WTC11 (cell line): Measurements from ENCODE around the gene SYT15. TPM values are rescaled to one million over a fixed set of nuclear protein-coding genes. Genes with fewer than 3 reads are reported as not detected.

Source experiments
- ATAC-seq: fragments of 200-7000 bp; cut with Tn5 transposase; 2 replicates; pipeline ENCODE4 v1.10.0; 2021; ENCODE audit warnings: mild to moderate bottlenecking, moderate library complexity
- CTCF ChIA-PET: fragments of 300-600 bp; sonication (Branson Sonifier 250); formaldehyde crosslinking; loops from one replicate; lab custom pipeline; 2021; ENCODE audit warnings: antibody characterized with exemption; lab: Charles Lee
- POLR2A ChIA-PET: fragments of 350-600 bp; sonication (Branson Sonifier 250); formaldehyde crosslinking; loops from one replicate; lab custom pipeline; 2021; ENCODE audit warnings: antibody characterized with exemption; lab: Charles Lee
- DNase-seq: peaks from one replicate; pipeline ENCODE4 v3.0.0; 2021; ENCODE audit warnings: low spot score
- H3K27ac Mint-ChIP-seq: 2 replicates; pipeline ENCODE4 v1.8.0; 2021; ENCODE audit warnings: mixed read lengths
- H3K27me3 Mint-ChIP-seq: 2 replicates; pipeline ENCODE4 v1.8.0; 2021; ENCODE audit warnings: low read depth, mild to moderate bottlenecking, moderate library complexity, mixed read lengths
- H3K36me3 Mint-ChIP-seq: 2 replicates; pipeline ENCODE4 v1.8.0; 2021; ENCODE audit warnings: mixed read lengths
- H3K4me1 Mint-ChIP-seq: 2 replicates; pipeline ENCODE4 v1.8.0; 2022; ENCODE audit warnings: mixed read lengths
- H3K4me3 Mint-ChIP-seq: 2 replicates; pipeline ENCODE4 v1.8.0; 2021; ENCODE audit warnings: mild to moderate bottlenecking, moderate library complexity, mixed read lengths
- H3K9me3 Mint-ChIP-seq: 2 replicates; pipeline ENCODE4 v1.8.0; 2021; ENCODE audit warnings: mixed read lengths
- CBFB ChIP-seq: sonication (generic); formaldehyde crosslinking; IDR thresholded peaks from 2 replicates; pipeline ENCODE4 v1.8.1; 2022; ENCODE audit warnings: mild to moderate bottlenecking, low read depth, missing genetic modification reagents
- E2F1 ChIP-seq: sonication (generic); formaldehyde crosslinking; IDR thresholded peaks from 2 replicates; pipeline ENCODE4 v1.8.0; 2022; ENCODE audit warnings: mild to moderate bottlenecking, missing genetic modification reagents
- ELF4 ChIP-seq: sonication (generic); formaldehyde crosslinking; IDR thresholded peaks from 2 replicates; pipeline ENCODE4 v1.8.1; 2022; ENCODE audit warnings: low read depth, mild to moderate bottlenecking, moderate library complexity, missing genetic modification reagents
- FOXJ3 ChIP-seq: sonication (generic); formaldehyde crosslinking; IDR thresholded peaks from 2 replicates; pipeline ENCODE4 v1.9.0; 2021; ENCODE audit warnings: missing genetic modification reagents, mild to moderate bottlenecking, borderline replicate concordance
- GRHL2 ChIP-seq: fragments of 250-450 bp; sonication (Bioruptor Pico); IDR thresholded peaks from 2 replicates; pipeline ENCODE4 v1.8.0; 2022; ENCODE audit warnings: mild to moderate bottlenecking, moderate library complexity; ENCODE audit not compliant: insufficient replicate concordance, severe bottlenecking
- GTF2I ChIP-seq: fragments of 250-450 bp; sonication (Bioruptor Pico); conservative IDR thresholded peaks from 2 replicates; pipeline ENCODE4 v1.4.0; 2021; ENCODE audit warnings: mild to moderate bottlenecking
- HMGA2 ChIP-seq: fragments of 250-450 bp; sonication (Bioruptor Pico); IDR thresholded peaks from 2 replicates; pipeline ENCODE4 v1.4.0; 2021; ENCODE audit warnings: mild to moderate bottlenecking, moderate library complexity
- HMGXB4 ChIP-seq: sonication (generic); formaldehyde crosslinking; IDR thresholded peaks from 2 replicates; pipeline ENCODE4 v1.8.1; 2023; ENCODE audit warnings: mild to moderate bottlenecking, moderate library complexity, missing genetic modification reagents
- JUN ChIP-seq: sonication (generic); formaldehyde crosslinking; IDR thresholded peaks from 2 replicates; pipeline ENCODE4 v1.8.0; 2023; ENCODE audit warnings: mild to moderate bottlenecking, missing genetic modification reagents
- KAT7 ChIP-seq: sonication (generic); formaldehyde crosslinking; IDR thresholded peaks from 2 replicates; pipeline ENCODE4 v1.8.1; 2023; ENCODE audit warnings: missing genetic modification reagents, mild to moderate bottlenecking, borderline replicate concordance
- MAX ChIP-seq: sonication (generic); formaldehyde crosslinking; IDR thresholded peaks from 2 replicates; pipeline ENCODE4 v1.8.0; 2022; ENCODE audit warnings: mild to moderate bottlenecking, missing genetic modification reagents
- MXD4 ChIP-seq: fragments of 250-450 bp; sonication (Bioruptor Pico); IDR thresholded peaks from 2 replicates; pipeline ENCODE4 v1.8.0; 2021; ENCODE audit warnings: mild to moderate bottlenecking, moderate library complexity, borderline replicate concordance
- NFATC4 ChIP-seq: fragments of 250-450 bp; sonication (Bioruptor Pico); IDR thresholded peaks from 2 replicates; pipeline ENCODE4 v1.9.0; 2021; ENCODE audit warnings: mild to moderate bottlenecking
- NR1H2 ChIP-seq: sonication (generic); formaldehyde crosslinking; IDR thresholded peaks from 2 replicates; pipeline ENCODE4 v1.9.0; 2021; ENCODE audit warnings: mild to moderate bottlenecking, moderate library complexity, missing genetic modification reagents
- RORB ChIP-seq: fragments of 250-450 bp; sonication (Bioruptor Pico); IDR thresholded peaks from 2 replicates; pipeline ENCODE4 v1.9.0; 2021; ENCODE audit warnings: mild to moderate bottlenecking
- SMAD4 ChIP-seq: sonication (generic); formaldehyde crosslinking; IDR thresholded peaks from 2 replicates; pipeline ENCODE4 v1.8.0; 2022; ENCODE audit warnings: mild to moderate bottlenecking, missing genetic modification reagents
- ZNF232 ChIP-seq: sonication (generic); formaldehyde crosslinking; IDR thresholded peaks from 2 replicates; pipeline ENCODE4 v1.8.0; 2022; ENCODE audit warnings: mild to moderate bottlenecking, missing genetic modification reagents
- ZNF396 ChIP-seq: fragments of 250-450 bp; sonication (Bioruptor Pico); IDR thresholded peaks from 2 replicates; pipeline ENCODE4 v1.8.0; 2021; ENCODE audit warnings: mild to moderate bottlenecking, moderate library complexity, borderline replicate concordance
- total RNA-seq: library from RNA; stranded (reverse); gene quantifications from 3 replicates; pipeline ENCODE4 v1.2.3, GENCODE V29; 2021
- TF ChIP-seq, protein P1 (sequence below): fragments of 250-450 bp; sonication (Bioruptor Pico); IDR thresholded peaks from 2 replicates; pipeline ENCODE4 v1.9.0; 2021; ENCODE audit warnings: moderate library complexity, mild to moderate bottlenecking, inconsistent platforms, borderline replicate concordance
- TF ChIP-seq, protein P2 (sequence below): fragments of 250-450 bp; sonication (Bioruptor Pico); IDR thresholded peaks from 2 replicates; pipeline ENCODE4 v2.1.2; 2022; ENCODE audit warnings: mild to moderate bottlenecking, moderate library complexity
- TF ChIP-seq, protein P3 (sequence below): sonication (generic); formaldehyde crosslinking; IDR thresholded peaks from 2 replicates; pipeline ENCODE4 v1.8.1; 2022; ENCODE audit warnings: low read depth, mild to moderate bottlenecking, moderate library complexity, missing genetic modification reagents, borderline replicate concordance
- TF ChIP-seq, protein P4 (sequence below): sonication (generic); formaldehyde crosslinking; IDR thresholded peaks from 2 replicates; pipeline ENCODE4 v1.8.1; 2022; ENCODE audit warnings: low read depth, missing genetic modification reagents, borderline replicate concordance
- TF ChIP-seq, protein P5 (sequence below): sonication (generic); formaldehyde crosslinking; conservative IDR thresholded peaks from 2 replicates; pipeline ENCODE4 v1.8.1; 2022; ENCODE audit warnings: mild to moderate bottlenecking, missing genetic modification reagents
- TF ChIP-seq, protein P6 (sequence below): sonication (generic); formaldehyde crosslinking; IDR thresholded peaks from 2 replicates; pipeline ENCODE4 v1.8.1; 2022; ENCODE audit warnings: missing genetic modification reagents, borderline replicate concordance

Gene SYT15
- total RNA-seq, 1 experiment from 2014 or later = 1.5 TPM

DNA sequence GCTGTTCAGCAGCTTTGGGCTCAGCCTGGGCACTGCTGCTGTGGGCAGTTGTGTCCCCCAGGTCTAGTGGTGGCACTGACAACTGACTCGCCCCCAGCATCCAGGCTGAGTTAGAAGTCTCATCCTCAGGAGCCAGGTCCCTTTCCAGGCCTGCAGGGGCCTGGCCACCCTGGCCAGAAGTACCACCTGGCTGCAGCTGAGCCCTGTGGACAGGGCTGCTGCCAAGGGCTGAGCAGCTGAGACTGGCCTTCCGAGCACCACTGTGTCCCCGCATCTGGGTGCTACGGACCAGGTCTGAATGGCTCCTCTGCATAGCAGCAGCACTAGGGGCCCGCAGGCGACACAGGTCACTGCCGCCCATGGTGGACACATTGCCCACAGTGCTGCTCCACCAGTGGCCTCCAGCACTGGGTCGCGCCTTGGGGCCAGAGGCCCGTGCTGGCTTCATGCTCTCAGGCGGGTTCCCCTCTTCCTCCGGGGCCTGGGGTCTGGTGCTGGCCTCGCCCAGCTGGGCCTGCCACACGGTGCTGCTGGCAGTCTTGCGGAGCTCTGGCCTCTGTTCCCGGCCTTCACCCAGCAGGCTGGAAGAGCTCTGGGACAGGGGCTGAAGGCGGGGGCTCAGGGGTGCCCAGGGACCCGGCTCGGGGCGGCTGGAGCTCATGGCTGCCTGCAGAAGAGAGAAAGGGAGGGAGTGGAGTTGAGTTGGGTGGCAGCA lies 28.7 kb upstream of the SYT15 start:
- Mint-ChIP-seq H3K4me3 (no peak overlapping the region), H3K9me3 (no peaks in the 10 kb centered on the region), H3K4me1 (no peaks in the 10 kb centered on the region), H3K36me3 (no peaks in the 10 kb centered on the region), H3K27me3 (no peaks in the 10 kb centered on the region), H3K27ac (no peak overlapping the region)
- no peak for ATAC-seq
- ChIA-PET POLR2A (no interaction called here), CTCF (no interaction called here)
- DNase-seq = peak; percentile 10
- no peak for TF ChIP-seq GRHL2 (CRISPR knock-in tag)
- no peak for TF ChIP-seq CBFB
- TF ChIP-seq, protein P1, sequence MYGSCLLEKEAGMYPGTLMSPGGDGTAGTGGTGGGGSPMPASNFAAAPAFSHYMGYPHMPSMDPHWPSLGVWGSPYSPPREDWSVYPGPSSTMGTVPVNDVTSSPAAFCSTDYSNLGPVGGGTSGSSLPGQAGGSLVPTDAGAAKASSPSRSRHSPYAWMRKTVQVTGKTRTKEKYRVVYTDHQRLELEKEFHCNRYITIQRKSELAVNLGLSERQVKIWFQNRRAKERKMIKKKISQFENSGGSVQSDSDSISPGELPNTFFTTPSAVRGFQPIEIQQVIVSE = no peak
- no peak for TF ChIP-seq GTF2I (CRISPR knock-in tag)
- no peak for TF ChIP-seq MXD4 (CRISPR knock-in tag)
- TF ChIP-seq, protein P2, sequence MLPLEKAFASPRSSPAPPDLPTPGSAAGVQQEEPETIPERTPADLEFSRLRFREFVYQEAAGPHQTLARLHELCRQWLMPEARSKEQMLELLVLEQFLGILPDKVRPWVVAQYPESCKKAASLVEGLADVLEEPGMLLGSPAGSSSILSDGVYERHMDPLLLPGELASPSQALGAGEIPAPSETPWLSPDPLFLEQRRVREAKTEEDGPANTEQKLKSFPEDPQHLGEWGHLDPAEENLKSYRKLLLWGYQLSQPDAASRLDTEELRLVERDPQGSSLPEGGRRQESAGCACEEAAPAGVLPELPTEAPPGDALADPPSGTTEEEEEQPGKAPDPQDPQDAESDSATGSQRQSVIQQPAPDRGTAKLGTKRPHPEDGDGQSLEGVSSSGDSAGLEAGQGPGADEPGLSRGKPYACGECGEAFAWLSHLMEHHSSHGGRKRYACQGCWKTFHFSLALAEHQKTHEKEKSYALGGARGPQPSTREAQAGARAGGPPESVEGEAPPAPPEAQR (CRISPR knock-in tag) = no peak
- TF ChIP-seq MAX (CRISPR knock-in tag) = no peak
- no peak for TF ChIP-seq JUN (CRISPR knock-in tag)
- no peak for TF ChIP-seq HMGA2 (CRISPR knock-in tag)
- TF ChIP-seq FOXJ3 (CRISPR knock-in tag) = no peak
- no peak for TF ChIP-seq KAT7 (CRISPR knock-in tag)
- no peak for TF ChIP-seq E2F1 (CRISPR knock-in tag)
- TF ChIP-seq SMAD4 = no peak
- no peak for TF ChIP-seq ELF4
- TF ChIP-seq NR1H2 (CRISPR knock-in tag) = no peak
- TF ChIP-seq, protein P3, sequence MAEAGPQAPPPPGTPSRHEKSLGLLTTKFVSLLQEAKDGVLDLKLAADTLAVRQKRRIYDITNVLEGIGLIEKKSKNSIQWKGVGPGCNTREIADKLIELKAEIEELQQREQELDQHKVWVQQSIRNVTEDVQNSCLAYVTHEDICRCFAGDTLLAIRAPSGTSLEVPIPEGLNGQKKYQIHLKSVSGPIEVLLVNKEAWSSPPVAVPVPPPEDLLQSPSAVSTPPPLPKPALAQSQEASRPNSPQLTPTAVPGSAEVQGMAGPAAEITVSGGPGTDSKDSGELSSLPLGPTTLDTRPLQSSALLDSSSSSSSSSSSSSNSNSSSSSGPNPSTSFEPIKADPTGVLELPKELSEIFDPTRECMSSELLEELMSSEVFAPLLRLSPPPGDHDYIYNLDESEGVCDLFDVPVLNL = no peak
- TF ChIP-seq, protein P4, sequence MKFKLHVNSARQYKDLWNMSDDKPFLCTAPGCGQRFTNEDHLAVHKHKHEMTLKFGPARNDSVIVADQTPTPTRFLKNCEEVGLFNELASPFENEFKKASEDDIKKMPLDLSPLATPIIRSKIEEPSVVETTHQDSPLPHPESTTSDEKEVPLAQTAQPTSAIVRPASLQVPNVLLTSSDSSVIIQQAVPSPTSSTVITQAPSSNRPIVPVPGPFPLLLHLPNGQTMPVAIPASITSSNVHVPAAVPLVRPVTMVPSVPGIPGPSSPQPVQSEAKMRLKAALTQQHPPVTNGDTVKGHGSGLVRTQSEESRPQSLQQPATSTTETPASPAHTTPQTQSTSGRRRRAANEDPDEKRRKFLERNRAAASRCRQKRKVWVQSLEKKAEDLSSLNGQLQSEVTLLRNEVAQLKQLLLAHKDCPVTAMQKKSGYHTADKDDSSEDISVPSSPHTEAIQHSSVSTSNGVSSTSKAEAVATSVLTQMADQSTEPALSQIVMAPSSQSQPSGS (CRISPR knock-in tag) = no peak

DNA sequence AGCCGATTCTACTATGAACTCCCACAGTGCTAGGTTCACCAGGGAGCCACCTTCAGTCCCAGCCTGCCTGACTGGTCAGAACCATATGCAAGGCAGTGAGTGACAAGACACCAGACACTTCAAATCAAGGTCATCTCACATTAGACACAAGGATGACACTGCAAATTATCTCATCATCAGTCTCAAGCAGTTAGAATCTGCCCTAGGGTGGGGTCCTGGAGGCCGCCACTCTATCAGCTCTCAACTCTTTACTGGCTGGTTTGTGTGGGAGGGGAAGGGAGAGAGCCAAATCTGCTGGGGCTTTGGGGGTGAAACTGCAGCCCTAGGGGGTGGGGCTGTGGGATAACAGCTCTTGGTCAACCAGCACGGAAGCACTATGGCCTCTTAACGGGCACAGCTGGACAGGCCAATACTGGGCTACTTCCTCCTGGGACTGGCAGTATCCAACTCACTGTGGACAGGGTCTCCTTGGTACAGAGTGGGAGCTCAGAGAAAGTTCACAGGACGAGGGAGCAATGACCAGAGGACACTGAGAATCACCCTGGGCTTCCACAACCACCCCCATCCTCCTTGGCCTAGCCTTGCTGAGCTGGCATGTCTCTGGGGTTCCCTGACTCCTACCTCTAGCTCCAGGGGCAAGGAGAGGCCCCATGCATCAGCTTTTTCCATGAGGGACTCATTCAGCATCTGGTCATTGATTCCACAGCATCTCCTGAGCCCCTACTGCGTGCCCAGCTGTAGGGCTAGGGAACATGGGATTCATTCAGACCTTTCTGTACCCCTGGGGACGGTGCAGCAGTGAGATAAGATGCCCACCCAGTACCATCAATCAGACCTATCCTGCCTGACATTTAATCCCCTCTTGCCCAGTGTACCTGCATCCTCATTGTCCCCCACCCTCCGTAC lies 27.9 kb upstream of the SYT15 start:
- DNase-seq = no peak
- Mint-ChIP-seq H3K9me3 (no peaks in the 10 kb centered on the region), H3K27ac (no peak overlapping the region), H3K4me3 (no peak overlapping the region), H3K4me1 (no peaks in the 10 kb centered on the region), H3K36me3 (no peaks in the 10 kb centered on the region), H3K27me3 (no peaks in the 10 kb centered on the region)
- ATAC-seq = no peak
- ChIA-PET POLR2A (no interaction called here), CTCF (no interaction called here)
- TF ChIP-seq HMGXB4 (CRISPR knock-in tag) = no peak
- TF ChIP-seq RORB (CRISPR knock-in tag) = no peak
- TF ChIP-seq, protein P5, sequence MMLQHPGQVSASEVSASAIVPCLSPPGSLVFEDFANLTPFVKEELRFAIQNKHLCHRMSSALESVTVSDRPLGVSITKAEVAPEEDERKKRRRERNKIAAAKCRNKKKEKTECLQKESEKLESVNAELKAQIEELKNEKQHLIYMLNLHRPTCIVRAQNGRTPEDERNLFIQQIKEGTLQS = no peak
- no peak for TF ChIP-seq HMGA2 (CRISPR knock-in tag)
- no peak for TF ChIP-seq NFATC4 (CRISPR knock-in tag)
- TF ChIP-seq ZNF396 (CRISPR knock-in tag) = no peak
- no peak for TF ChIP-seq ZNF232 (CRISPR knock-in tag)
- TF ChIP-seq, protein P6, sequence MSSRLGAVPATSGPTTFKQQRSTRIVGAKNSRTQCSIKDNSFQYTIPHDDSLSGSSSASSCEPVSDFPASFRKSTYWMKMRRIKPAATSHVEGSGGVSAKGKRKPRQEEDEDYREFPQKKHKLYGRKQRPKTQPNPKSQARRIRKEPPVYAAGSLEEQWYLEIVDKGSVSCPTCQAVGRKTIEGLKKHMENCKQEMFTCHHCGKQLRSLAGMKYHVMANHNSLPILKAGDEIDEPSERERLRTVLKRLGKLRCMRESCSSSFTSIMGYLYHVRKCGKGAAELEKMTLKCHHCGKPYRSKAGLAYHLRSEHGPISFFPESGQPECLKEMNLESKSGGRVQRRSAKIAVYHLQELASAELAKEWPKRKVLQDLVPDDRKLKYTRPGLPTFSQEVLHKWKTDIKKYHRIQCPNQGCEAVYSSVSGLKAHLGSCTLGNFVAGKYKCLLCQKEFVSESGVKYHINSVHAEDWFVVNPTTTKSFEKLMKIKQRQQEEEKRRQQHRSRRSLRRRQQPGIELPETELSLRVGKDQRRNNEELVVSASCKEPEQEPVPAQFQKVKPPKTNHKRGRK (CRISPR knock-in tag) = no peak
